ENCODE measurements around the gene ABR.
A peak's percentile ranks its signal among the peaks of the same experiment; 100 is the strongest.

DNA sequence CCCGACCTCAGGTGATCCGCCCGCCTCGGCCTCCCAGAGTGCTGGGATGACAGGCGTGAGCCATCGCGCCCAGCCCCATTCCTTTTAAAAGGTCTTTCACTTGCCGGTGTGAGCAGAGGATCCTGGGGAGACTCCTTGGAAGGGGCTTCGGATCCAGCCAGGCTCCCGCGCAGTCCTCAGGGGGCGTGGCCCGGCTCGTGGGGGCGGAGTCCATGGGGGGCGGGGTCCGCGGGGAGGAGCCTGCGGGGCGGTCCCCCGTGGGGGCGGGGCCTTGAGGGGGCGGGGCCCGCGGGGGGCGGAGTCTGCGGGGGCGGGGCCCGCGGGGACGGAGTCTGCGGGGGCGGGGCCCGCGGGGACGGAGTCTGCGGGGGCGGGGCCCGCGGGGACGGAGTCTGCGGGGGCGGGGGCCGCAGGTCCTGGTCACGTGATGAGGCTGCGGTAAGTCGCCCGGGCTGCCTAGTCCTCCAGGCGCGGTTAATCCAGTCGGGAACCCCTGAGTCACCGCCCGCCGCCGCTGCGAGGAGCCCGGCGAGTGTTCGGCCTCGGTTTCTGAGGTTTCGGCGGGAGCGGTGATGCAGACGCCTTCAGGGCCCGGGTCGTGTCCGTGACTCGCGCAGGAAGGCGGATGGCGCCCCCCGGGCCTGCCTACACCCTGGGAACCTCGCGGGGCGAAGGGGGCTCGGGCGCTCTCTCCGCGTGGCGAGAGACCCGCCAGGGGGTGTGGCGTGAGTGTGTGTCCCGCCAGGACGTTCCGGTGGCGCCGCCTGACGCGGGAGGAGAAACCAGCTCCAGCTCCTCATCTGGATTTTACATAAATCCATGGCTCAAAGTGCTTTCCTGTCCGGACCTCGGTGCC, 23.6 kb upstream of the ABR start:
- no peak for TF ChIP-seq POLR2A (IDR thresholded peaks at IDR 0.05)
- TF ChIP-seq CTCF (IDR thresholded peaks at IDR 0.05), result peak in 3 of 4 experiments; percentile 26 to 33 (median 28)
